HG03135 (cell line): Measurements from ENCODE around the gene TLE4.
"Not testable (repeated sequence)": the region's sequence is repeated elsewhere in the genome, so short reads cannot be mapped to it uniquely, and the experiment has no call there.

Experiments used
- ATAC-seq: cut with Tn5 transposase; IDR thresholded peaks from one replicate; pipeline ENCODE4 v1.9.1; 2021; ENCODE audit warnings: mild to moderate bottlenecking, moderate library complexity; ENCODE audit not compliant: unreplicated experiment

Gene TLE4

DNA sequence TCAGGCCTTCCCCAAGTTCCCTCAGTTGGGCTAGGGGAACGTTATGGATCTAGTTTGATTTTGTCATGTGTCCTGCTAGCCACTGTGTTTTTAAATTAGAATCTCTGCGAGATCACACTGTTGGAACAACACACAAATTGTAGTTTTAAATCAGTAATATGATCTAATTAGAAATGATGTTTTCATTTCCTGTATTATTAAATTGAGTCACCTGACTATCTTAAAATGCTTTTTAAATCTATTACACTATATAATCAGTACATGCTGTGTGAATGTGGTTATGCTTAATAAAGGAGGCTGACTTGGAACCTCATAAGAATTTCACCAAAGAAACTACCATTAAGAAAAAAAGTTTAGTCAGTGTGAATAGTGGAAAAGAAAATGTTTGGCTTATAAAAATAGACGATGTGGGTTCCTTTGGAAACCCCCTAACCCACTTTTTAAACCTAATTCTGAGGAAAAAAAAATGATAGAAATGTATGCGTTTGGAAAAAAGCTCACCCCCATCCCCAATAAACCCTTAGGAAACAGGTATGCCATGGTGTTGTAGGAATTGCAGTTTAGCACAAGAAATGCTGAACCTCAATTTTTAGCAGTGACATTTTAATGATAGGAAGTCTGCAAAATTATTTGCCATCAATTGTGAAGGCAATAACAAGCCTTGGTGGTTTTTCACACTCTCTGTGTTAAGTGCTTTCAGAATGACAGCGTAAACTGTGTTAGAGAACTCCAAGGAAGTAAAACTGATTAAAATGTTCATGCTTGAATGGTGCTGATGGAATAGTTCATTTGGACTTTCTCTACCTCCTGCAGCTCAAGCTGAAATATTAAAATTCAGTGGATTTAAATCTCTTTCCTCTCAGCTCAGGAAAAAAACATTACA is 59.0 kb downstream of the TLE4 start:
- ATAC-seq: no peak

DNA sequence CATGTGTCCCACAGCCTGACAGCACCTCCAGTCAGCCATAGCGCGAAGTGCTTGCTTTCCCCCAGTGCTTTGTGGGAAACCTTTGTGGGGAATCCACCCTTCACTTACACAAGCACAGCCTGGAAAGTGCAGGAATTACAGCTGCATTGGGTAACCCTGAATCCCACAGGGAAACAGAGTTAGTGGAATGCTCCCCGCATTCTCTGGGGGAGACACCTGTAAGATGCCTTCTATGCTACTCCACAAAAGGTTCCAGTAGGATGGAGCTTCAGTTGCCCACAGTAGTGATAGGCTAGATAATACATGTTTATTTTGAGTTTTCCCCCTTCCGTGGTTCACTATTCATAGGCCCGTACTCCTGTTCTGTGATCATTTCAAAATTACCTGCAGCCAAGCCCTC is 60.3 kb downstream of the TLE4 start:
- no peak for ATAC-seq

DNA sequence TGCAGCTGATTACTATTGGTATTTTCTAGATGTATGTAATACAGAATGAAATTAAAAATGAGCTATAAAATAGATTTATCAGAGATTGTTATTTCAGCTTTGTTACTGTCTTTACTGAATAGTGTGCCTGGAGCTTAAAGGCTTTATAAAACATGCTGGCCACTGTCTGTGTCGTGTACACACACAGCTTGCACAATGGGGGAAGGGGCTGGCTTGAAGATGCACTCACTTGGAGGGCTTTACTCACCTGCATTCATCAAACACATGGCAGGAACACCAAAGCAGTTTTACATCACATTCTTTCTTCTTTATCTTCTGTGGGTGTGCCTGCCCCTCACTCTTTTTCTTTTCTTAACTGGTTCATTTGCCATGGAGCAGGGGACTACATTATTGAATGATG is 60.9 kb downstream of the TLE4 start:
- ATAC-seq: no peak

DNA sequence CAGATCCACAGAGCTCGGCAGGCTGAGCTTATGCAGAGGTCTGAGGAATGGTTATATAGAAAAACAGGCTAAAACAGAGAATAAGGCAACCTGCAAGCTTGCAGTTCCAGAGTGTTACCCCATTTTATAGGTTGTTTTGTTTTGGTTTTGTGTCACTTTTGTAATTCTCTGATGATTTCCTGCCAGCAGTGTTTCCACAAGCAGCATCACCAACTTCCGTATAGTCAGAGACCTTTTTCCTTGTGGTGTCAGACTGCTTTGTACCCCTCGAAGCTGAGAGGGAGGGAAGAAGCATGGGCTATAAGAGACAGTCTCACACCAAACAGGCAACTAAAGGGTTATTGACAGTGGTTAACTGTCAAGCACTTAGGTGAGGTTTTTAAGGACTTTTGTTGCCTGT is 61.8 kb downstream of the TLE4 start:
- ATAC-seq: no peak

DNA sequence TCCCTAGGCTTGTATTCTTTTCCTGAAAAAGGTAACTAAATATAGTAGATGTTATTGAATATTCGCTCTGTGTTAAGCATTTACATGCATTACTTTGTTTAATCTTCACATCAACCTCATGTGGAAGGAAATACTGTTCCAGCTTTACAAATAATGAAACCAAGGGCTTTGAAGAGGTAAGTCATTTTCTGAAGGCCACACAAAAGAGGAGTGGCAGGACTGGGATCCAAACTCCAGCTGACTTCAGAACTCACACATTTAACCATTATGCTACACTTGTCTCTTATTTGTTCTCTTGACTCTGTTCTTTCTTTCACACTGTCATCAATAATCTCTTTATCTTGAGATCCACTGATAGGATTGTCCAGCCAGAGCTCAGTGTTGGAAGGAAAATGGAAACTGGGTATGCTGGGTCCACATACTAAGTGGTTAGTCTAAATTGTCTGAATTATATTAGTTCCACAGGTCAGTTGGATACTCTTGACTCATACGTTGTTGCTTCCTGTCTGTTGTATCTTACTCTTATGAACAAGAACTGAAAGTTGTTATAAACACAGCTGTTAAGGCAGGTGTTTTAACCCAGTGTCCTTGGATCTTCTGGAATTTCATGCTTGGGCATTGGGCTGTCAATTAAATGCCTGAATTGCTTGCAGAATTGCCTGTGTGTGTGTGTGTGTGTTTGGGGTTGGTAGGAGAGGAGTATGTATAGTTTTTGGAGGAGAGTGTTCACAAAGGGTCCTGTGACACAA is 65.6 kb downstream of the TLE4 start:
- ATAC-seq: no peak

DNA sequence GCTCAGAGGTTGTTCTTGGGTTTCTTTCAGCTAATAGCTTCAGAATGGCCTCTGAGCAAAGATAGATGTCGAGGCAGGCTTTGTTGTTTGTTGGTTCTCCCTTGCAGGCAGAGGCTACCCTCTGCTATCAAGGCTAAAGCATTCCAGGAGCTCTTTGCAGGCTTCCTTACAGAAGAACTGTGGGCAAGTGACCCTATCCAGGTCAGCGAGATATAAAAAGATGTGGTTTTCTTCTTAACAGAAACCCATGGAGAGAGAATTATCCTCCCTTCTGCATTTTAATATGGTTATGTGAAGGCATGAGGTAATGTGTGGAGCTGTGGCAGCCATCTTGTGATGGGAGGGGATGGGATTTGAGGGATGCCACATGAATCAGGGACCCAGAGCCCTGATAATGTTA is 67.0 kb downstream of the TLE4 start:
- ATAC-seq: no peak

DNA sequence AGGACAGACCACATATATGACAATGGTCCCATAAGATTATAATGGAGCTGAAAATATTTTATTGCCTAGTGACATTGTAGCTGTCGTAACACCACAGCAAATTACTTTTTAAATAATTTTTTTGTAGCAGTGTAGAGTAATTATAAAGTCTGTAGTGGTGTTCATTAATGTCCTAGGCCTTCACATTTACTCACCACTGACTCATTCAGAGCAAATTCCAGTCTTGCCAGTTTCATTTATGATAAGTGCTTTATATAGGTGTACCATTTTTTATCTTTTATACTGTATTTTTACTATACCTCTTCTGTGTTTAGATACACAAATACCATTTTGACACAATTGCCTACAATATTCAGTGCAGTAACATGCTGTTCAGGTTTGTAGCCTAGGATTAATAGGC is 67.6 kb downstream of the TLE4 start:
- ATAC-seq: no peak

DNA sequence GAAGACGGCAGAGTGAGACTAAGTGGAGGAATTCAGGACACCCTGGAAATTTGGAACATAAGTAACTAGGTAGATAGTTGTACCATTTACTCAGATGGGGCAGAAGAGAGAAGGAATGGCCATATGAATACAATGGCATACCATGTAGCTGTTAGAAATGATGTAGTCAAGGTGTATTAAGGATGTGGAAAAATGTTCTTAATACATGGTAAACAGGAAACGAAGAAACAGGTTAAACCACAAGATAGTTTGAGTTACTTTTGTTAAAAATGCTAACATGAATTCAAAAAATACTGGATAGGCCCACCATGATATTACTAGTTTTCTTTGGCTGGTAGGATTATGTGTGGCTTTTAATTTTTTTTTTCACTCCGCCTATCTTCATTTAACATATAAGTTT is 68.3 kb downstream of the TLE4 start:
- ATAC-seq: not testable (repeated sequence)

DNA sequence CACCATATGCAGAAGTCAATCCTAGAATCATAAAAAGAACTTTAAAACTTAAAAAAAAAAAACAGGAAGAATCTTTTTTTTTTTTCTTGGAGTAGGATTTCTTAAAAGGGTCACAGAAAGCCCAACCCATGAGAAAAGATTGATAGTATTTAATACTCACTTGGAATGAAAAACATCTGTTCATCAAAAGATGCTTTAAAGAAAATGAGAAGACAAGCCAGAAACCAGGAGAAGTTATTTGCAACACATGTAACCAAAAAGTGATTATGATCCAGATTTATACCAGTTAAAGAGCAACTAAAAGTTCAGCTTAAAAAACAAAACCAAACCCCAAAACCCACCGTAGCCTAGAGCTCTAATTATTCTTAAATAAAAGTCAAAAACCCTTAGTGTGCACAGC is 69.3 kb downstream of the TLE4 start:
- ATAC-seq: no peak

DNA sequence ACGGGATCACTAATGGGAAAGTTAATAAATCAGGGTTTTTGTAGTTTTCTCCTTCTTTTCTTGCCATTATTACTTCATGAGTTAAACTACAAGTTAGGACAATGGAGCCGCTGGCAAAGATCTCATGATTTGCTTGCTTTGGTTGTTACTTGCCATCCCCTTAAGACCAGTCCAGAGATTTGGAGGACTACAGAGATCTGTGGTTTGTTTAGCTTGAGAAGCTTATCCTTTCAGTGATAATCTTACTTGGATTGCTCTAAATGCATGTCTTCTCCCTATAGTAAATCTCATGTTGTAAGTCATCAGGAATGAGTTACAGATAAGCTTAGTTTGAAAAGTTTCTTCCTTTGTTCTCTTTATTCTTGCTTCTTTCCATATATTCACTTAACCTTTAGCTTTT is 70.9 kb downstream of the TLE4 start:
- no peak for ATAC-seq

DNA sequence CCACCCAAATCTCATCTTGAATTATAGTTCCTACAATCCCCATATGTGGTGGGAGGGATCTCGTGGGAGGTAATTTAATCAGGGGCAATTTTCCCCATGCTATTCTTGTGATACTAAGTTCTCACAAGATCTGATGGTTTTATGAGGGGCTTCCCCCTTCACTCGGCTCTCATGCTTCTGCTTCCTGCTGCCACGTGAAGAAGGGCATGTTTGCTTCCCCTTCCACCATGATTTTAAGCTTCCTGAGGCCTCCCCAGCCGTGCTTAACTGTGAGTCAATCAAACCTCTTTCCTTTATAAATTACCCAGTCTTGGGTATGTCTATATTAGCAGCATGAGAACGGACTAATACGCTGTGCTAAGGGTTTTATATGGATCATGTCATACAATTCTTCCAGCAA is 72.3 kb downstream of the TLE4 start:
- ATAC-seq: no peak

DNA sequence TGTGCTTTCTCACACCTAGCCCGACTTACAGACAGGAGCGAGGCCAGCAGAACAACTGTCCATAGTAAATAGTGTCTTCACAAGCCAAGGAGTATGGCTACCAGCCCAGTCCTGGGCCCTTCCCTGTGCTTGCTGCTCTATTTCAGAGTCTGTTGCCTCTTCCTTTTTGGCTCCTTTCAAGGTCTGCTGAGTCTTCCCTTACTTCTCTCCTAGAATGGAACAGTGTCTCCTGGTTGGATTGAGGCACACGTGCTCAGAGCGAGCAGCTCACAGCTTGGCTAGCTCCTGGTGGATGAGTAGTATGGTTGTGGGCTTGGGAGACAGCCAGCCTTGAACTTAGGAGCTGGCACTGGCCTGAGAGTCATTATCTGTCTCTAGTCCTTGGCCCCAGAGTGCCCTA is 72.8 kb downstream of the TLE4 start:
- ATAC-seq: no peak

DNA sequence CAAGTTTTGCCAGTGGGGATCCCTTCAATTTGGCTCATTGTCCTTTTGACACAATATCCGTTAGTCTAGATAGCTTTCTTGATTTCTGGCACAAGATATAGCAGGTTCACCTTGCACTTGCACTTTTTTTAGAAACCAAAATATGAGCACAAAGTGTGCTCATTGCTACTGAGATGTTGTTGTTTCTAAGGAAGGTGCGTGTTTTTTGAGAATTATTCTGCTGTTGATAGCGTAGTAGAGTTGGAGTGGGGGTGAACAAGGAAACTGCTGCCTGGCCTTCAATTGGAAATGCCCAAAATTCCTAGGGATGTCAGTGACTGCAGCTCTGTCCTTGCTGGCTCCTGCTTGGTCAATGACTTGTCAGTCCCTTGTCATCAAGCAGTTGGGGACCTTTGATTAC is 73.3 kb downstream of the TLE4 start:
- no peak for ATAC-seq

DNA sequence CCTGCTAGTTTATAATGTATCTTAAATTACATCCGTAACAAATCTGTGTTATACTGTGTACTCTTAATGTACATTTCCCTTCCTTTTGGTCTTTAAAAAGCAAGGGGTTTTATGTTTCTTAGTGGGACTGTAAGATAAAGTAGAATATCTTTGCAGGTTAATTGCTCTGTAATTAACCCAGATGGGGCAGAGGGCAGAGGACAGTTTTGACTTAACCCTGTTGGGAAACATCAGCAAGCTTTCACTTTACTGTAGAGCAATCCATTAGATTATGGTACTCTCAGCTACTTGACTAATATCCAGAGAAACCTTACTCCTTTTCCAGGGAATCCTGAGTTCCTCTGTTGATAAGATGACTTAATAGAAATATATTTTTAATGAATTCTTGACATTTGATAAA is 74.3 kb downstream of the TLE4 start:
- no peak for ATAC-seq

DNA sequence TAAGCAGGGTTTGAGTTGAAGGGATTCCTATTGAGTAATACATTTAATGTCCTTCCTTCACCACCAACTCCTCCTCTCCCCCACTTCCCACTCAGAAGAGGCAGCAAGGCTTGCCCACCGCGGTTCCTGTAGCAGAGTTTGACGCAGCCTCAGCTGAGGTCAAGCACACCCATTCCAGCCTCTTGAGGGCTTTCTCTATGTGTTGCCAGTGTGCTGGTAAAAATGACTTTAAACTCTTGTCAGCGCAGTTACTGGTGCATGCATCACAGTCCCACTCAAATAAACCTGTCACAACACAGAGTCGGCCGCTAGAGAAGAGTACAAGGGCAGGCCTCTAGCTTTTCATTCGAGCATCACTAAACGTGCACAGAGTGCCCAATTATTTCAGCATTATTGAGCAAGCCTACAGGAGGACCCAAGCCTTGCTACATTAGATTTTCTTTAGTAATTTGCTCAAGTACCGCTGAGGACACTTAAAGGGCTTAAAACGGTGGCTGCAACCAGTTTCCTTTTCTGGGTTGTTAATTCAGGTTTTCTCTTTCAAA is 79.6 kb downstream of the TLE4 start:
- no peak for ATAC-seq

DNA sequence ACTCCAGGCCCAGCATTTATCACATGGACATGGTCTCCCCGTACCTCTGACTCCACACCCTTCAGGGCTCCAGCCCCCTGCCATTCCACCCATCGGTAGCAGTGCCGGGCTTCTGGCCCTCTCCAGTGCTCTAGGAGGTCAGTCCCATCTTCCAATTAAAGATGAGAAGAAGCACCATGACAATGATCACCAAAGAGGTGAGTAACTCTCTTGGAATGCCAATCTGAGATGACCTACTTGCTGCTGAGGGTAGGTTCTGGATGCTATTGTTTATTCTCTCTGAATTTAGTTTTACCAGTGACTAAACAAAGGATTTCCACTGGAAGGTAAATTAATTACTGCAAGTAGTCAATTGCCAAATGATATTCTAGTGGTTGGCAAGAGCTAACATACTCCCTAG is 80.8 kb downstream of the TLE4 start:
- no peak for ATAC-seq

DNA sequence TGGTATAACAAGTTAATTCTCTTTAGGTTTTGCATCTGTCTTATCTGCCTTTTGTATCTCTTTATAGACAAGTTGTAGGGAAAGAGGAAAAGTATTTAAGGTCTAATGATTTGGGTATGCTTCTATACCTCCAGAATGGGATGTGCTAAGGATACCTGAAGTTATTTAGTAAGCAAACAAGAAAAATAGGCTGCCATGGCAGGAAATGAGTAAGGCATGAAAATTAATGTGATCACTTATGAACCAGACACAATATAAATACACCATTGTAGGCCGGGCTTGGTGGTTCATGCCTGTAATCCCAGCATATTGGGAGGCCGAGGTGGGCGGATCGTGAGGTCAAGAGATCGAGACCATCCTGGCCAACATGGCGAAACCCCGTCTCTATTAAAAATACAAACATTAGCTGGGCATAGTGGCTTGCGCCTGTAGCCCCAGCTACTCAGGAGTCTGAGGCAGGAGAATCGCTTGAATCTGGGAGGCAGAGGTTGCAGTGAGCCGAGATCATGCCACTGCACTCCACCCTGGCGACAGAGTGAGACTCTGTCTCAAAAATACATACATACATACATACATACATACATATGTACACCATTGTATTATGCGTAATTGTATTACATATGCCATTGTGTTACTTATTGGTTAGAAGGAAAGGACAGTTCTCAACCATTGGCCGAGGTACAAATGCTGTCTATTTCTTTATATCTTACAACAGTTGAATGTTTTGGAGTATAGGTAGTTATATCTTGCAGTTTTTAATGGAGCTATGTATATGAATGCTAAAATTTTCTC is 83.0 kb downstream of the TLE4 start:
- not testable (repeated sequence) for ATAC-seq

DNA sequence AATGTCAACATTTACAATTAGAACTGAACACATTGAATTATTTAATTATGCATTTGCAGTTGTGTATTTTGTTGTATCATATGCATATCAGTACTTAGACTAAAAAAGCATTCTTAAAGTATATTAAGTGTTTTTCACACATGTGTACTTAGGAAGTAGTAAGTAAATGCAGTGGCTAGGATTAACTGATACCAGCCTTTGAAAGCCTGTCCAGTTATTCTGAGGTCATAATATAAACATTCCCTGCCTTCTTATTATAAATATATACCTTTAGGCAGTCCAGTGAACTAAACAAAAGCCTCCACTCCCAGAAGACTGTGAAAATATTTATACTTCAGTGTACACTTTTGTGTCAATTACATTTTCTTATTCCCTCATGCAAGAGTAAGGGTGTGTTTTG is 83.8 kb downstream of the TLE4 start:
- ATAC-seq: no peak

DNA sequence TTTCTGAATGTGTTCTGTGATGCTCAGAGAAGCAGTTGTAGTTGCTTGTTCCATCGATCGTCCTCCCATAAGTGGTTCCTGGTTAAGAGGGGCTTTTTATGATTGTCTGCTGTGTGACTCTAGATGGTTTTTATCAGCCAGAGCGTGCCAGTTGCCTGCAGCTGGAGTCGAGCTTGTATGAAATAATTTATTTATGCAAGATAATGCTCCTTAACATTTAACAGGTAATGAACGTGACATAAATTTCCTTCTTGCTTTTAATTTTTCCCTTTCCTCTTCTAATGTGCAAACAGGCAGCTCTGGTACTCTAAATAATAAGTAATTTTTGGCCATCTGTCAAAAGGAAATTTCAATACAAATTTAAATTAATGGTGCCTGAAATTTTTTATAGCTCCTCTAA is 84.4 kb downstream of the TLE4 start:
- no peak for ATAC-seq

DNA sequence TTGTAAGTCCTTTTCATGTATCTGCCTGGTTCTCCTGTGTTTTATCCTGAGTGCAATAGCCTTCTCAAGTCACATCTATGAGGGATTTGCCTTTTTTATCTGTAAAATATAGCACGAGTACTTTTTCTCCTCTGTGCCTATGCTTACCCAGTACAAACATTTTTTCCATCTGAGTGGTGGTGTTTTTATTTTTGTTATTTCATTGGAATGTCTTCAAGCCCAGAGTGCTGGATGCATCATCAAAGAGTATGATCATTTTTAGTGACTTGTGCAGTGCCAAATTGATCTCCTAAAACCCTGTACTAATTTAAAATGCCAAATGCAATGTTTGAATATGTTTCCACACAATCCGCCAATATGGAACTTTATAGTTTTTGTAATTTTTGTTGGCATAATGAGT is 86.1 kb downstream of the TLE4 start:
- ATAC-seq: no peak

DNA sequence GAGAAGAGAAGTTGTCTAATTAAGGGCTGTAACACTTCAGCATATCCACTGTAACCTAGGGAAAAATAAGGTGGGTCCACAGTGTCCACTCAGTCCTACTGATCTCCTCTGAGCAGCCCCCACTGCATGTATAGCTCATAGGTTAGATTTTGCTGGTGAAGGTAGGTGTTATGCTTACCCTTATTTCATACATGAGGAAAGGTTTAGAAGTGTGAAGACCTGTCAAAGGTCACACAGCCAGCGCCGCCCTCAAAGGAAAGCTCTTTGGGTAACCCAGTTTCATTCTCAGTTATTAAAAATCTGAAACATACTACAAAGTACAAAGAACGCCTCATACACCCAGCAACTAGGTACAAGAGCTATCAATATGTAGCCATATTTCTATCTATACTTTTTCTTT is 87.2 kb downstream of the TLE4 start:
- no peak for ATAC-seq
